ENCODE measurements around the gene EEIG1. TPM values are rescaled to one million over a fixed set of nuclear protein-coding genes. Genes with fewer than 3 reads are reported as not detected.

Gene EEIG1
- total and polyA plus RNA-seq, 12 donors: 6.7 to 33.5 (median 23.5) TPM

GRCh38 chr9:127953154-127953553 is 27.6 kb downstream of the EEIG1 start:
- peaks cover 0 to 2% (median 0%) of the 10 kb centered on the region in 9 donors for H3K36me3 ChIP-seq
- no peak for TF ChIP-seq CTCF (IDR thresholded peaks at IDR 0.05)
- H3K4me1 ChIP-seq: peaks cover 4 to 77% (median 56%) of the 10 kb centered on the region in 9 donors
- DNase-seq (no peak), ATAC-seq (no peak)
- intact Hi-C loops (cut with DNase I): no loop called here
- no peaks in the 10 kb centered on the region for H3K27me3 ChIP-seq
- 96% methylated on average over 1 of the region's 1 CpG for WGBS, 2 donors
- H3K4me3 ChIP-seq: no peak overlapping the region
- H3K27ac ChIP-seq: no peak overlapping the region
- peaks cover 0 to 3% (median 0%) of the 10 kb centered on the region in 11 donors for H3K9me3 ChIP-seq

GRCh38 chr9:127950513-127951289 is 30.1 kb downstream of the EEIG1 start:
- TF ChIP-seq CTCF (IDR thresholded peaks at IDR 0.05): no peak
- intact Hi-C loops (cut with DNase I): no loop called here
- H3K27me3 ChIP-seq: no peaks in the 10 kb centered on the region
- peak overlapping the region in 4 of 10 donors; percentile 2 to 17 (median 9) for H3K4me3 ChIP-seq
- peaks cover 0 to 11% (median 0%) of the 10 kb centered on the region in 9 donors for H3K36me3 ChIP-seq
- DNase-seq (peak; percentile 62 to 70), ATAC-seq (peak; percentile 46 to 83 (median 60))
- peak overlapping the region in 9 of 10 donors; percentile 39 to 85 (median 76) for H3K27ac ChIP-seq
- WGBS, 2 donors: 22 to 38% methylated on average over 21 of the region's 21 CpGs
- H3K4me1 ChIP-seq: peaks cover 4 to 94% (median 57%) of the 10 kb centered on the region in 9 donors
- no peaks in the 10 kb centered on the region for H3K9me3 ChIP-seq

GRCh38 chr9:127949827-127950512 is 30.8 kb downstream of the EEIG1 start:
- Histone ChIP-seq H3K4me3 (peak overlapping the region in 4 of 10 donors; percentile 2 to 17 (median 9)), H3K9me3 (no peaks in the 10 kb centered on the region), H3K27ac (peak overlapping the region in 9 of 10 donors; percentile 39 to 85 (median 76)), H3K36me3 (peaks cover 0 to 19% (median 2%) of the 10 kb centered on the region in 9 donors), H3K4me1 (peaks cover 4 to 92% (median 51%) of the 10 kb centered on the region in 9 donors), H3K27me3 (no peaks in the 10 kb centered on the region)
- whole genome bisulfite sequencing, 2 donors: 52 to 66% methylated on average over 17 of the region's 17 CpGs
- ATAC-seq (peak in 7 of 8 donors; percentile 17 to 70 (median 57)), DNase-seq (peak; percentile 47 to 65)
- intact Hi-C loops (cut with DNase I): loop anchor here in 4 of 10 donors (5.0 to 10.0 kb wide), 2 partner anchors 32 to 165 kb away; partner anchors contain the start of gene EEIG1 (in 2 of the 4)
- TF ChIP-seq CTCF (IDR thresholded peaks at IDR 0.05): no peak

All from heart right ventricle (tissue), 16 donors.